Measurements from ENCODE around the gene SMIM20.
"Not testable (repeated sequence)": the region's sequence is repeated elsewhere in the genome, so short reads cannot be mapped to it uniquely, and the experiment has no call there.

SMIM20 gene

GRCh38 chr4:25913851-25914669, at the start of gene SMIM20:
TSS of gene SMIM20 (plus strand) at chr4:25914220. CDS start at chr4:25914314, 94 bp downstream.
- TF ChIP-seq SUZ12 (IDR thresholded peaks at IDR 0.05; ENCODE audit: extremely low read depth, insufficient read depth, insufficient read length) (no peak), ZNF274 (IDR thresholded peaks at IDR 0.05; ENCODE audit: low read depth, low read length) (no peak), YY1 (IDR thresholded peaks at IDR 0.05; ENCODE audit: insufficient read depth, insufficient read length) (no peak)
- Histone ChIP-seq H3K4me1 (ENCODE audit: insufficient read depth, insufficient read length) (no peaks in the 10 kb centered on the region), H3K9me3 (ENCODE audit: insufficient read depth, low read length) (peaks cover 16% of the 10 kb centered on the region), H3K36me3 (ENCODE audit: insufficient read depth, insufficient read length, low read length) (no peaks in the 10 kb centered on the region), H3K27me3 (ENCODE audit: insufficient read depth, insufficient read length) (peaks cover 13% of the 10 kb centered on the region), H3K9ac (ENCODE audit: insufficient read length, low read depth) (peak within 1 kb of the TSS; percentile 79), H3K4me3 (ENCODE audit: insufficient read length, low read depth) (peak within 1 kb of the TSS; percentile 67)
- peak; percentile 76 for DNase-seq (ENCODE audit: low read depth, low spot score)

GRCh38 chr4:25865586-25865985, 48.4 kb upstream of the SMIM20 start:
- no peak overlapping the region for H3K9ac ChIP-seq (ENCODE audit: insufficient read length, low read depth)
- no peak for DNase-seq (ENCODE audit: low read depth, low spot score)
- H3K9me3 ChIP-seq (ENCODE audit: insufficient read depth, low read length): no peaks in the 10 kb centered on the region
- H3K4me1 ChIP-seq (ENCODE audit: insufficient read depth, insufficient read length): no peaks in the 10 kb centered on the region
- peaks cover 41% of the 10 kb centered on the region for H3K27me3 ChIP-seq (ENCODE audit: insufficient read depth, insufficient read length)
- H3K36me3 ChIP-seq (ENCODE audit: insufficient read depth, insufficient read length, low read length): no peaks in the 10 kb centered on the region
- H3K4me3 ChIP-seq (ENCODE audit: insufficient read length, low read depth): no peak overlapping the region
- TF ChIP-seq ZNF274 (IDR thresholded peaks at IDR 0.05; ENCODE audit: low read depth, low read length) (no peak), YY1 (IDR thresholded peaks at IDR 0.05; ENCODE audit: insufficient read depth, insufficient read length) (no peak), SUZ12 (IDR thresholded peaks at IDR 0.05; ENCODE audit: extremely low read depth, insufficient read depth, insufficient read length) (no peak)

DNA sequence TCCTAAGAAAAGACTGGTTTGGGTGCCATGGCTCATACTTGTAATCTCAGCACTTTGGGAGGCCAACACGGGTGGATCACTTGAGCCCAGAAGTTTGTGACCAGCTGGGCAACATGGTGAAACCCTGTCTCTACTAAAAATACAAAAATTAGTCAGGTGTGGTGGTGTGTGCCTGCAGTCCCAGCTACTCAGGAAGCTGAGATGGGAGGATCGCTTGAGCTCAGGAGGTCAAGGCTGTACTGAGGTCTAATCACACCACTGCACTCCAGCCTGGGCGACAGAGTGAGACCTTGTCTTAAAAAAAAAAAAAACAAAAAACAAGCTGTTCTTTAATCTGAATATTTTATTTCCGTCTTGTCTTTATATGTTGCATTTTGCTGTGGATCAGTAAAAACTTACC, 47.6 kb upstream of the SMIM20 start:
- DNase-seq (ENCODE audit: low read depth, low spot score); H3K36me3 ChIP-seq (ENCODE audit: insufficient read depth, insufficient read length, low read length); H3K4me1 ChIP-seq (ENCODE audit: insufficient read depth, insufficient read length); H3K9me3 ChIP-seq (ENCODE audit: insufficient read depth, low read length); H3K9ac ChIP-seq (ENCODE audit: insufficient read length, low read depth); H3K4me3 ChIP-seq (ENCODE audit: insufficient read length, low read depth): not testable (repeated sequence)
- H3K27me3 ChIP-seq (ENCODE audit: insufficient read depth, insufficient read length): peaks cover 33% of the 10 kb centered on the region

GRCh38 chr4:25867781-25868294, 46.2 kb upstream of the SMIM20 start:
- H3K4me3 ChIP-seq (ENCODE audit: insufficient read length, low read depth): no peak overlapping the region

DNA sequence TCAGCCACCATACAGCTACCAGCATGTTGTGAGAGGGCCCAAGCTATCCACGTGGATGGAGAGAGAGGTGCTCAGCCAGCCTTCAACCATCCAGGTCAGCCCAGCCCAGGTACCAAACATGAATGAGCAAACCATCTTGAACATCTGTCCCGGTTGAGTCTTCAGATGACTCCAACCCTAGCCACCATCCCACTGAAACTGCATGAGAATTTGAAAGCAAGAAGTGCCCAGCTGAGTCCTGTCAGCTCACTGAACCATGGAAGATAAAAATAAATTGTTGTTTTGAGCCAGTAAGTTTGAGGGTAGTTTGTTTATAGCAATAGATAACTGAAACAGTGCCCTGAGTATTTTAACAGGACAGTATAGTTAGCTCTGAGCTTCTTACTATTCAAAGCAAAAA, 43.9 kb upstream of the SMIM20 start:
- H3K4me1 ChIP-seq (ENCODE audit: insufficient read depth, insufficient read length): no peaks in the 10 kb centered on the region
- no peak for DNase-seq (ENCODE audit: low read depth, low spot score)
- peaks cover 9% of the 10 kb centered on the region for H3K27me3 ChIP-seq (ENCODE audit: insufficient read depth, insufficient read length)
- H3K4me3 ChIP-seq (ENCODE audit: insufficient read length, low read depth): no peak overlapping the region
- no peaks in the 10 kb centered on the region for H3K36me3 ChIP-seq (ENCODE audit: insufficient read depth, insufficient read length, low read length)
- no peak overlapping the region for H3K9ac ChIP-seq (ENCODE audit: insufficient read length, low read depth)
- no peak for TF ChIP-seq ZNF274 (IDR thresholded peaks at IDR 0.05; ENCODE audit: low read depth, low read length)
- no peak for TF ChIP-seq YY1 (IDR thresholded peaks at IDR 0.05; ENCODE audit: insufficient read depth, insufficient read length)
- TF ChIP-seq SUZ12 (IDR thresholded peaks at IDR 0.05; ENCODE audit: extremely low read depth, insufficient read depth, insufficient read length): no peak
- H3K9me3 ChIP-seq (ENCODE audit: insufficient read depth, low read length): no peaks in the 10 kb centered on the region

More at GRCh38 chr4:25867781-25868294, 46.2 kb upstream of the SMIM20 start:
- Histone ChIP-seq H3K9ac (ENCODE audit: insufficient read length, low read depth) (no peak overlapping the region), H3K9me3 (ENCODE audit: insufficient read depth, low read length) (no peaks in the 10 kb centered on the region), H3K27me3 (ENCODE audit: insufficient read depth, insufficient read length) (peaks cover 28% of the 10 kb centered on the region), H3K36me3 (ENCODE audit: insufficient read depth, insufficient read length, low read length) (no peaks in the 10 kb centered on the region), H3K4me1 (ENCODE audit: insufficient read depth, insufficient read length) (no peaks in the 10 kb centered on the region)
- DNase-seq (ENCODE audit: low read depth, low spot score): no peak
- TF ChIP-seq SUZ12 (IDR thresholded peaks at IDR 0.05; ENCODE audit: extremely low read depth, insufficient read depth, insufficient read length) (no peak), YY1 (IDR thresholded peaks at IDR 0.05; ENCODE audit: insufficient read depth, insufficient read length) (no peak), ZNF274 (IDR thresholded peaks at IDR 0.05; ENCODE audit: low read depth, low read length) (no peak)

GRCh38 chr4:25872851-25873631, 41.0 kb upstream of the SMIM20 start:
- no peak for DNase-seq (ENCODE audit: low read depth, low spot score)
- Histone ChIP-seq H3K9ac (ENCODE audit: insufficient read length, low read depth) (no peak overlapping the region), H3K4me3 (ENCODE audit: insufficient read length, low read depth) (no peak overlapping the region), H3K36me3 (ENCODE audit: insufficient read depth, insufficient read length, low read length) (no peaks in the 10 kb centered on the region), H3K9me3 (ENCODE audit: insufficient read depth, low read length) (no peaks in the 10 kb centered on the region), H3K27me3 (ENCODE audit: insufficient read depth, insufficient read length) (no peaks in the 10 kb centered on the region), H3K4me1 (ENCODE audit: insufficient read depth, insufficient read length) (no peaks in the 10 kb centered on the region)
- TF ChIP-seq YY1 (IDR thresholded peaks at IDR 0.05; ENCODE audit: insufficient read depth, insufficient read length) (no peak), ZNF274 (IDR thresholded peaks at IDR 0.05; ENCODE audit: low read depth, low read length) (no peak), SUZ12 (IDR thresholded peaks at IDR 0.05; ENCODE audit: extremely low read depth, insufficient read depth, insufficient read length) (no peak)

DNA sequence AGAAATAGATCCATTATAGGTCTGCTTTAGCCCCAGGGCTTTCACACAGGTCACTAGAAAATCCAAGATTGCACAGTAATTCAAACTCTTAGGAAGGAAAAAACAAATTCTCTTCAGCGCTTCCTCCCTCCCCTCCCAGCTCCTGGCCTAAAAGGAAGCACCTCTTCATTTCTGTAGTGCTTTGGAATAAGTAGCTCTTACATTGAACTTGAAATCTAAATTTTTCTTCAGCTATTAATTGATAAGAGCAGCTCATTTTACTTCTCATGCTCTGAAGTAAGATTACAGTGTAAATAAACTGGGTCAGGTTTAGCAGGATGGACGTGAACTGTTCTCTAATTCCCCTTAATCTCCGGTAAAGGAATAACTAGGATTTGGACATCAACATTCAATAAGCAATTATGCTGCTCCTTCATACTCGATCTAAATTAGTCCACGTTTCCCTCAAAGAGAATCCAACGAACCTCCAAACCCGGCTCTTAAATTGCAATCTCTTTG, 40.3 kb upstream of the SMIM20 start:
- no peaks in the 10 kb centered on the region for H3K27me3 ChIP-seq (ENCODE audit: insufficient read depth, insufficient read length)
- no peaks in the 10 kb centered on the region for H3K9me3 ChIP-seq (ENCODE audit: insufficient read depth, low read length)
- H3K9ac ChIP-seq (ENCODE audit: insufficient read length, low read depth): no peak overlapping the region
- no peak for DNase-seq (ENCODE audit: low read depth, low spot score)
- H3K36me3 ChIP-seq (ENCODE audit: insufficient read depth, insufficient read length, low read length): no peaks in the 10 kb centered on the region
- TF ChIP-seq SUZ12 (IDR thresholded peaks at IDR 0.05; ENCODE audit: extremely low read depth, insufficient read depth, insufficient read length) (no peak), ZNF274 (IDR thresholded peaks at IDR 0.05; ENCODE audit: low read depth, low read length) (no peak), YY1 (IDR thresholded peaks at IDR 0.05; ENCODE audit: insufficient read depth, insufficient read length) (no peak)
- no peak overlapping the region for H3K4me3 ChIP-seq (ENCODE audit: insufficient read length, low read depth)
- H3K4me1 ChIP-seq (ENCODE audit: insufficient read depth, insufficient read length): no peaks in the 10 kb centered on the region
